Mesothelial cell of epicardium (in vitro differentiated cells): ENCODE results near the gene SSH2. TPM values are rescaled to one million over a fixed set of nuclear protein-coding genes. Genes with fewer than 3 reads are reported as not detected.
"Not testable (repeated sequence)": the region's sequence is repeated elsewhere in the genome, so short reads cannot be mapped to it uniquely, and the experiment has no call there.

Experiments used
- DNase-seq, 2 experiments: peaks; one replicate each; pipeline ENCODE4 v3.0.0; 2021; ENCODE audit warnings: low spot score in 2 of 2; ENCODE audit not compliant: unreplicated experiment in 2 of 2
- H3K27ac Mint-ChIP-seq: 2 replicates; pipeline ENCODE4 v1.8.0; 2021; ENCODE audit warnings: mixed read lengths
- H3K27me3 Mint-ChIP-seq: 2 replicates; pipeline ENCODE4 v1.8.0; 2021; ENCODE audit warnings: low read depth, mixed read lengths
- H3K36me3 Mint-ChIP-seq: 2 replicates; pipeline ENCODE4 v1.8.0; 2021; ENCODE audit warnings: mixed read lengths
- H3K4me1 Mint-ChIP-seq: 2 replicates; pipeline ENCODE4 v1.8.0; 2021; ENCODE audit warnings: mixed read lengths
- H3K4me3 Mint-ChIP-seq: 2 replicates; pipeline ENCODE4 v1.8.0; 2021; ENCODE audit warnings: mild to moderate bottlenecking, moderate library complexity, mixed read lengths
- H3K9me3 Mint-ChIP-seq: 2 replicates; pipeline ENCODE4 v1.8.0; 2021; ENCODE audit warnings: mixed read lengths
- CTCF ChIP-seq: fragments of 200-600 bp; sonication (generic); IDR thresholded peaks from one replicate; pipeline ENCODE4 v1.5.0; 2021; ENCODE audit warnings: antibody characterized with exemption; ENCODE audit not compliant: unreplicated experiment
- total RNA-seq: library from RNA; stranded (reverse); gene quantifications from 3 replicates; pipeline ENCODE4 v1.2.1, GENCODE V29; 2021

SSH2 gene
- total RNA-seq, 1 donor from 2014 or later: 23.7 TPM

DNA sequence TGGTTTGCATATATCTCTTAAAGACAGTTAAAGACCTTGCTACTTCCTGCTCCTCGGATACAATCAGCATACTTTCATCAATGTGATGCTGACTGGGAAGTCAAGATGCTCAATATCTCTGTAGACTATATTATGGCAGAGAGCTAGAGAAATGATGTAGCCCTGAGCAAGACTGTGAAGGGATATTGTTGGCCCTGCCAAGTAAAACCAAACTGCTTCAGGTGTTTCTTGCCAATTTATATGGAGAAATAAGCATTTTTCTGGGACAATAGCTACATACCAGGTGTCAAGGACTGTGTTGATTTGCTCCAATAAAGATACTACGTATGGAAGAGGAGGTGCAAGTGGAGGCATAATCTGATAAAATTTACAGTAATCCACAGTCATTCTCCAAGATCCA lies 6.7 kb upstream of the SSH2 start:
- Mint-ChIP-seq H3K36me3 (no peaks in the 10 kb centered on the region), H3K27ac (no peak overlapping the region), H3K4me3 (no peak overlapping the region), H3K4me1 (no peaks in the 10 kb centered on the region), H3K9me3 (no peaks in the 10 kb centered on the region), H3K27me3 (peaks cover 1% of the 10 kb centered on the region)
- DNase-seq: no peak
- TF ChIP-seq CTCF: no peak

DNA sequence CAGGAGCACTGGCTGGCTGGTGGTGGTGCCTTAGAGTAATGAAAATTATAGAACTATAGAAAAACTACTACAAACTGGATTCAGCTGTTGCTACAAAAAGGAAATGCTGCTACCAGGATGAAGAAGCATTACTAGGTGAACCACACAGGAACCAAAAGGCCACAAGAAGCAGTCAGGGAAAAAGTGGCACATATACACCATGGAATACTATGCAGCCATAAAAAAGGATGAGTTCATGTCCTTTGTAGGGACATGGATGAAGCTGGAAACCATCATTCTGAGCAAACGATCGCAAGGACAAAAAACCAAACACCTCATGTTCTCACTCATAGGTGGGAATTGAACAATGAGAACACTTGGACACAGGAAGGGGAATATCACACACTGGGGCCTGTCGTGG lies 5.9 kb upstream of the SSH2 start:
- DNase-seq, H3K36me3 Mint-ChIP-seq, H3K4me3 Mint-ChIP-seq, H3K4me1 Mint-ChIP-seq, H3K27me3 Mint-ChIP-seq, H3K27ac Mint-ChIP-seq, H3K9me3 Mint-ChIP-seq: not testable (repeated sequence)

DNA sequence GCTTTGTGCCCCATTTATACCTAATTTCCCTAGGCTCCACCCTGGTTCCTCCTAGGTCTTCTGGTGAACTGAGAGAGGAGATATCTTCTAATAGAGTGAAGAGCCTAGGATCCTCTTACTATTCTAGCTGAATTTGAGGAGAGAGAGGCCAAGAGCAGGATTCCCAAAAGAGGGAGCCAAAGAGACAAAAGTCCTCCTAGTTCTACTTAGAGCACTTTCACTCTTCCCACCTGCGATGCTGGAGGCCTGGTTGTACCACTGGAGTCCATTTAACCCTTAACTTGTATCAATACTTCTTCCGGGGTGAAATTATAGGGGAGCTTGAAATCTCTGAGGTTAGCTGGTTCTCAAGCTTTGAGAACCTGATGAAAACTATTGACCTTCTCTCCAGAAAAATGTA lies 3.4 kb upstream of the SSH2 start:
- Mint-ChIP-seq H3K36me3 (no peaks in the 10 kb centered on the region), H3K9me3 (no peaks in the 10 kb centered on the region), H3K4me3 (no peak overlapping the region), H3K4me1 (peaks cover 3% of the 10 kb centered on the region), H3K27me3 (peaks cover 1% of the 10 kb centered on the region), H3K27ac (no peak overlapping the region)
- no peak for TF ChIP-seq CTCF
- no peak for DNase-seq

DNA sequence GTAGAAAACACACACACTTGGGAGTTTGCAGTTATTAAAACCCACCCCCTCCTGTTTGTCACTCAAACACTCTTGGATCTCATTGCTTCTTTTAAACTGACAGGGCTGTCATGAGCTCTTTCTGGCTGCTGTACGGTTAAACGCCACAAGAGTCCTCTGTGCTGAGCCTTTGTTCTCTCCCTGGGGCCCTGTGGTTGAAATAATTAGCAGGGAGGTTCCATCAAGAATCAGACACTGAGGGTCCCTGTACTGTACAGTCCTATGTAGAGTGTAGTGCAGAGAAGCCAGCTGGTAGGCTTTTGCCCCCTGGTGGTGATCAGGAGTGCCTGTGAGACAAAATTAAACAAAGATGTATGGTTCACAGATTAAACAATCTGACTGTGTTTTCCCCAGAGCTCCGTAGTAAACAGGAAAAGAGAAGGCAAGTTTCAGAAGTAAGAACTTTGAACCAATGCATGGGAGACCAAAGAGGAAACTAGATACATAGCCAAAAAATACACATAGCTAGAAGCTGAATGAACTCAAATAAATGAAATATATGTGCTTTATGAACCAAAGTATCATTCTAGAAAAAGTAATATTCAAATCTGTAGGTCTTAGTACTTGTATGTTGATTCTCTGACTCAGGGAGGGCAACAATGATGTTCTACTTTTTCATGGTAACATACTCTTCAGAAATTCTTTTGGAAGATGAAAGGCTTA lies 1.4 kb upstream of the SSH2 start:
- H3K9me3 Mint-ChIP-seq: no peaks in the 10 kb centered on the region
- peak; percentile 86 for TF ChIP-seq CTCF
- DNase-seq: peak; percentile 34 to 47
- no peak overlapping the region for H3K4me3 Mint-ChIP-seq
- peaks cover 15% of the 10 kb centered on the region for H3K4me1 Mint-ChIP-seq
- no peaks in the 10 kb centered on the region for H3K36me3 Mint-ChIP-seq
- H3K27ac Mint-ChIP-seq: no peak overlapping the region
- H3K27me3 Mint-ChIP-seq: peaks cover 1% of the 10 kb centered on the region

- Mint-ChIP-seq H3K4me1 (peaks cover 15% of the 10 kb centered on the region), H3K27me3 (peaks cover under 1% of the 10 kb centered on the region), H3K27ac (no peak overlapping the region), H3K36me3 (no peaks in the 10 kb centered on the region), H3K9me3 (no peaks in the 10 kb centered on the region), H3K4me3 (no peak overlapping the region)
- no peak for TF ChIP-seq CTCF
- no peak for DNase-seq
Observed at GRCh38 chr17:29930409-29931010, 482 bp upstream of the SSH2 start.

DNA sequence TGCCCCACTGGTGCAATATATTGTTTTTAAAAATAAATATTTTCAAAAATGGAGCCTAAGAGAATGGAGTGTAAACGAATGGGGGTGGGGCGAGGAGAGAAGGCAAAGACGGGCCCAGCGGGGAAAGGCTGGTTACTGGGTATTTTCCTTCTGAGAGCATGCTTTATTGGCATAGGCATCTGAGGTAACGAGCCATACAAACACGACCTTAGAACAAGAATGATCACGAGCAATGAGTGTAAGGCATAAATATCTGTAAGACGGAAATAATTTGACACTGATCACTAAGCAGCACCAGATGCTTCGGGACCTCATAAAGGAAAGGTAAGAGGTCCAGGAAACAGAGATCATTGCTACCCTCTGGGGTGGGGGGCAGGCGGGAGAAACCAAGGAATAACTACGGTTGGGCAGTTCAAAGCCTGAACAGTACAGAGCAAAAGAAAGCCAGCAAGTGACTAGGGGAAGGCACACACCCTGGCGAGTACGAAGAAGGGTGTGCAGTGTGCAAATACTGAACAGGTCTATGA lies 959 bp downstream of the SSH2 start:
- no peak for TF ChIP-seq CTCF
- H3K9me3 Mint-ChIP-seq: no peaks in the 10 kb centered on the region
- H3K27me3 Mint-ChIP-seq: no peaks in the 10 kb centered on the region
- no peak overlapping the region for H3K4me3 Mint-ChIP-seq
- peak overlapping the region; percentile 92 for H3K27ac Mint-ChIP-seq
- peaks cover 15% of the 10 kb centered on the region for H3K4me1 Mint-ChIP-seq
- no peaks in the 10 kb centered on the region for H3K36me3 Mint-ChIP-seq
- no peak for DNase-seq
